Rectal smooth muscle tissue (tissue), 1 donor: ENCODE measurements around the gene NUP205.
A peak's percentile ranks its signal among the peaks of the same experiment; 100 is the strongest.

Experiments
- H3K27ac ChIP-seq: one replicate; pipeline ENCODE4 v1.7.0; 2013; ENCODE audit warnings: low read depth, low read length, inconsistent platforms
- H3K27me3 ChIP-seq: one replicate; pipeline ENCODE4 v1.7.0; 2013; ENCODE audit warnings: low read length; ENCODE audit not compliant: control insufficient read depth, insufficient read depth
- H3K36me3 ChIP-seq: one replicate; pipeline ENCODE4 v1.7.0; 2013; ENCODE audit warnings: low read length; ENCODE audit not compliant: control insufficient read depth, insufficient read depth
- H3K4me1 ChIP-seq: one replicate; pipeline ENCODE4 v1.7.0; 2013; ENCODE audit warnings: low read length; ENCODE audit not compliant: control insufficient read depth, insufficient read depth
- H3K4me3 ChIP-seq: one replicate; pipeline ENCODE4 v1.7.0; 2013; ENCODE audit warnings: low read length
- H3K9ac ChIP-seq: one replicate; pipeline ENCODE4 v1.7.0; 2013; ENCODE audit warnings: low read length

Gene NUP205

DNA sequence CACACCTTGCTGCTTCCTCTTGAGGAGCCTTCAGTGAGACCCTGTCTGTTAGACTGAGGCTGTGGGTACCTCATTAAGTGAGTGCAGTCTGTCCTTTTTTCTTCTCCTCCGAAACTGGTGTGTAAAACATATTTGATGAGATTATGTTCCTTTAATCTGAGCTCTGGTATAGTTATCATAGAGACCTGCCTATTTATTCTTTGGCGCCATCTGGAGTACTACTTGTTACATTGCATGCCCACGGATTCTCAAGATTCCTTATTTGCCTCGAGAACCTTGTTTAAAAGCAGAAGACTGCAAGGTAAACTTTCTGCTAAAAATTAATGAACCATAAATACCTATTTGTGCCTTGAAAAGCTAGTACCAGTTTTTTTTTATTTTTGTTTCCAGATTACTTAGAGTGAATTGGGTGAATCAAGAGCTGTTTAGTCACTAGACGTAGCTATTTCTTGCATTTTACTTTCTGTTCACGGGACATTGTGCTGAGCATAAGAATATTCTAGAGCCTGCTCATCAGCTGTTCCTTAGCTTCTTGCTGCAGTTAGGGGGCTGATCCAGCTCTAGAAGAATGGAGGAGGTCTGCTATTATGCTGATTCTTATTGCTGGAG lies 87.7 kb downstream of the NUP205 start:
- Histone ChIP-seq H3K4me3 (no peak overlapping the region), H3K27ac (no peak overlapping the region), H3K27me3 (no peaks in the 10 kb centered on the region), H3K4me1 (no peaks in the 10 kb centered on the region), H3K36me3 (peaks cover 5% of the 10 kb centered on the region), H3K9ac (no peak overlapping the region)

DNA sequence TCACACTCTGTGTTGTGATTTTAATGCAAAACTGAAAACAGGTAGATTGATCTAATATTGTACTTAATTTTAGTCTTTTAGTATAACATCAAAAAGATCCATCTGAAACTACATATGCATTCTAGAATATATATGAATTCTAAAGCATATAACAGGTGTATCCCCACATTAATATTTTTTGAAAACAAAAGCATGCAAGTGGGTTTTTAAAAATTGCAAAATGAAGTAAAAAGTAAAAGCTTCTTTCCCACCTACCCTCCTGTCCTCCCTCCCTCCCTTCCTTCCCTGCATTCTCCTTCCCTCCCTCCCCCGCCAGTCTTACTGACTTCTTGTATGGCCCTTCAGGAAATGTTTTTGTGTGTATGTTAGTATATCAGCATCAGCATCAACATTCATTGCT lies 90.0 kb downstream of the NUP205 start:
- H3K27me3 ChIP-seq, result no peaks in the 10 kb centered on the region
- no peak overlapping the region for H3K27ac ChIP-seq
- H3K36me3 ChIP-seq, result peaks cover 5% of the 10 kb centered on the region
- no peak overlapping the region for H3K4me3 ChIP-seq
- H3K4me1 ChIP-seq, result no peaks in the 10 kb centered on the region
- H3K9ac ChIP-seq, result no peak overlapping the region

GRCh38 chr7:135648235-135648634 lies 90.5 kb downstream of the NUP205 start:
- Histone ChIP-seq H3K27ac (no peak overlapping the region), H3K4me3 (no peak overlapping the region), H3K27me3 (no peaks in the 10 kb centered on the region), H3K36me3 (peaks cover 5% of the 10 kb centered on the region), H3K9ac (no peak overlapping the region), H3K4me1 (no peaks in the 10 kb centered on the region)

DNA sequence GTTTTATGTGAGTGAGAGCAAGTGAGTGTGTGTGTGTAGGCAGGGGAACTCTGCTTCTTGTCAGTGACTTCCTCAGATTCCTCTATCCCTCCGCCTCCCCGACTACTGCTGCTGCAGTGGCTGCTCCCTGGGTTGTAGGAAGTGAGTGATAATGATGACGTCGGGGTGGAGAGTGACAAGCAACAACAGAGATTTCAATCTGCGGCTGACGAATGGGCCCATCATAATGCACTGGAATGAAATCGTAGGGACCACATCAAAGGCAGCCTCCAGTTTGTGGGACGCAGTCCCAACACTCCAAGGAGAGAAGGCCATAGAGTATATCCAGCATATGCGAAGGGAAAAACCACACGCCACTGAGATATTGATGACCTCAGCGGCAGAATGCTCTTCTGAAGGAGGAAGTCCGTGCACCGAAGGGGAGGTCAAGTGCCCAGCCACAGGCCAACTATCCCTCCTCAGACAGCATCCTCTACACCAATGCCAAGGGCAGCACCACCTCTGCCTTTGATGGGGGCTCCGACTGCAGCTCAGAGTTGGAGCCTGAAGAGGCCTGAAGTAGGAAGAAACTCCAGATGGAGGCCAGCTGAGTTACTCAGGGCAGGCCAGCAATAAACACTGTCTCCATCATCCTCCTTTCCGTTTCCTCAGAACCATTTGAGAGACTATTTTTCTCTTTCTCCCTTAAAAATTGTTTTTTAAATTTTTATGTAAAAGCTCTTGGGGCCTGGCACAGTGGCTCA lies 93.3 kb downstream of the NUP205 start:
- H3K27me3 ChIP-seq, result no peaks in the 10 kb centered on the region
- no peaks in the 10 kb centered on the region for H3K4me1 ChIP-seq
- H3K4me3 ChIP-seq, result no peak overlapping the region
- H3K36me3 ChIP-seq, result no peaks in the 10 kb centered on the region
- H3K9ac ChIP-seq, result no peak overlapping the region
- H3K27ac ChIP-seq, result no peak overlapping the region

- H3K27me3 ChIP-seq, result no peaks in the 10 kb centered on the region
Observed at GRCh38 chr7:135653340-135654080, 95.8 kb downstream of the NUP205 start.

DNA sequence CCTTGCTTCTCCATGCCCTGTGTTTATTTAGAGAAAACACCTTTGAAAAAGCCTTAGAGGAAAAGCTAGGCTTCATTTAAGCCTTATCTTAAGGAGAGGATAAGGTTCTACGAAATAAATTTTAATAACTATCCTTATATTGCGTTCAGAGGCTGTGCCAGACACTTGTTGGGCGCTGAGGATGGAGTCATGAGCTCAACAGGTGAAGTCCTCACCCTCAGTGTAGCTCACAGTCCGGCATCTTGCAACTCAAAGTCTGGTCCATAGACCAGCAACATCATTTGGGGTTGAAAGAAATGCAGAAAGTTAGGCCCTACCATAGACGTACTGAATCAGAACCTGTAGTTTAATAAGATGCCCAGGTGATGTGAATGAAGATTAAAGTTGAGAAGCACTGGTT lies 100.8 kb downstream of the NUP205 start:
- Histone ChIP-seq H3K27ac (no peak overlapping the region), H3K27me3 (no peaks in the 10 kb centered on the region), H3K36me3 (no peaks in the 10 kb centered on the region), H3K4me3 (no peak overlapping the region), H3K4me1 (peaks cover 8% of the 10 kb centered on the region), H3K9ac (no peak overlapping the region)

More at GRCh38 chr7:135653340-135654080, 95.8 kb downstream of the NUP205 start:
- H3K4me1 ChIP-seq, result no peaks in the 10 kb centered on the region
- H3K9ac ChIP-seq, result no peak overlapping the region
- H3K27ac ChIP-seq, result no peak overlapping the region
- no peak overlapping the region for H3K4me3 ChIP-seq
- H3K36me3 ChIP-seq, result no peaks in the 10 kb centered on the region

- no peak overlapping the region for H3K9ac ChIP-seq
- no peak overlapping the region for H3K27ac ChIP-seq
- no peaks in the 10 kb centered on the region for H3K27me3 ChIP-seq
- peaks cover 12% of the 10 kb centered on the region for H3K4me1 ChIP-seq
- no peak overlapping the region for H3K4me3 ChIP-seq
- H3K36me3 ChIP-seq, result no peaks in the 10 kb centered on the region
Observed at GRCh38 chr7:135659159-135659846, 101.6 kb downstream of the NUP205 start.

GRCh38 chr7:135661311-135662122 lies 103.8 kb downstream of the NUP205 start:
- H3K36me3 ChIP-seq, result no peaks in the 10 kb centered on the region
- peak overlapping the region; percentile 91 for H3K4me3 ChIP-seq
- H3K9ac ChIP-seq, result no peak overlapping the region
- H3K27me3 ChIP-seq, result no peaks in the 10 kb centered on the region
- peak overlapping the region; percentile 95 for H3K27ac ChIP-seq
- H3K4me1 ChIP-seq, result peaks cover 12% of the 10 kb centered on the region

GRCh38 chr7:135662123-135662372 lies 104.3 kb downstream of the NUP205 start:
- no peaks in the 10 kb centered on the region for H3K27me3 ChIP-seq
- H3K9ac ChIP-seq, result no peak overlapping the region
- peak overlapping the region; percentile 95 for H3K27ac ChIP-seq
- H3K36me3 ChIP-seq, result no peaks in the 10 kb centered on the region
- H3K4me3 ChIP-seq, result peak overlapping the region; percentile 91
- H3K4me1 ChIP-seq, result peaks cover 12% of the 10 kb centered on the region

GRCh38 chr7:135662373-135663114 lies 104.8 kb downstream of the NUP205 start, which contains the start of gene STMP1:
Gene STMP1 (plus strand): TSS chr7:135662514.
- Histone ChIP-seq H3K4me3 (peak within 1 kb of the TSS; percentile 91), H3K27me3 (no peaks in the 10 kb centered on the region), H3K4me1 (peaks cover 12% of the 10 kb centered on the region), H3K27ac (peak within 1 kb of the TSS; percentile 95), H3K36me3 (no peaks in the 10 kb centered on the region), H3K9ac (peak within 1 kb of the TSS; percentile 84)

GRCh38 chr7:135664046-135664589 lies 106.4 kb downstream of the NUP205 start:
- no peak overlapping the region for H3K4me3 ChIP-seq
- H3K27ac ChIP-seq, result no peak overlapping the region
- peaks cover 12% of the 10 kb centered on the region for H3K4me1 ChIP-seq
- no peaks in the 10 kb centered on the region for H3K27me3 ChIP-seq
- H3K36me3 ChIP-seq, result no peaks in the 10 kb centered on the region
- no peak overlapping the region for H3K9ac ChIP-seq
